ENCODE results near the gene NDUFC2.
"Not testable (repeated sequence)": the region's sequence is repeated elsewhere in the genome, so short reads cannot be mapped to it uniquely, and the experiment has no call there.

NDUFC2 gene

GRCh38 chr11:78030429-78031325, 49.0 kb downstream of the NDUFC2 start:
- no peak for DNase-seq (ENCODE audit: low read depth, low spot score)

GRCh38 chr11:78028423-78028822, 51.2 kb downstream of the NDUFC2 start:
- DNase-seq (ENCODE audit: low read depth, low spot score), result not testable (repeated sequence)

GRCh38 chr11:78027759-78028158, 51.9 kb downstream of the NDUFC2 start:
- DNase-seq (ENCODE audit: low read depth, low spot score), result no peak

GRCh38 chr11:78025378-78025777, 54.3 kb downstream of the NDUFC2 start:
- no peak for DNase-seq (ENCODE audit: low read depth, low spot score)

GRCh38 chr11:78023426-78023825, 56.2 kb downstream of the NDUFC2 start:
- no peak for DNase-seq (ENCODE audit: low read depth, low spot score)

- no peak for DNase-seq (ENCODE audit: low read depth, low spot score)
These were observed 57.0 kb downstream of the NDUFC2 start, which contains the start of gene KCTD14 for GRCh38 chr11:78022397-78023396. TSS of gene KCTD14 (minus strand) at chr11:78023276. CDS start at chr11:78023249, 27 bp downstream.

GRCh38 chr11:78021611-78022010, 58.1 kb downstream of the NDUFC2 start:
- no peak for DNase-seq (ENCODE audit: low read depth, low spot score)

- DNase-seq (ENCODE audit: low read depth, low spot score), result no peak
These were observed 59.4 kb downstream of the NDUFC2 start for GRCh38 chr11:78020246-78020645.

- no peak for DNase-seq (ENCODE audit: low read depth, low spot score)
These were observed 59.9 kb downstream of the NDUFC2 start for GRCh38 chr11:78019808-78020207.

All from activated naive CD8-positive, alpha-beta T cell treated with anti-CD3 and anti-CD28 coated beads, Interleukin-2, amount 50 U/mL, for 16 hours (primary cell).